OCI-LY1 (cell line): ENCODE results near the gene SALL3.

Experiments
- CTCF ChIP-seq: fragments of 200-600 bp; sonication (generic), shearing (Covaris generic); IDR thresholded peaks from 2 replicates; pipeline ENCODE4 v1.5.1; 2017; ENCODE audit warnings: mild to moderate bottlenecking, antibody characterized with exemption, low read length, moderate library complexity, mixed read lengths
- EZH2 ChIP-seq: fragments of 200-600 bp; sonication (generic), shearing (Covaris generic); IDR thresholded peaks from 2 replicates; pipeline ENCODE4 v1.8.0; 2017; ENCODE audit warnings: borderline replicate concordance, mixed run types, mild to moderate bottlenecking, antibody characterized with exemption, low read length, moderate library complexity, mixed read lengths

- TF ChIP-seq EZH2 = no peak
- TF ChIP-seq CTCF = no peak
Measured at GRCh38 chr18:78976765-78977636, 2.6 kb upstream of the SALL3 start.
